Cerebellar cortex (tissue), 1 donor: ENCODE data around the gene ITGB1BP1.
A peak's percentile ranks its signal among the peaks of the same experiment; 100 is the strongest.

Experiments used
- DNase-seq: peaks from one replicate; pipeline ENCODE4 v3.0.0-alpha.2; 2015; ENCODE audit warnings: low spot score

The ITGB1BP1 gene

GRCh38 chr2:9423100-9423921 lies at the start of gene ITGB1BP1, which contains the start of gene CPSF3:
Gene ITGB1BP1, minus strand, starts transcription at chr2:9423528. Its CDS starts 4,831 bp downstream, at chr2:9418697.
Gene CPSF3, plus strand, starts transcription at chr2:9423654. Its CDS starts 120 bp downstream, at chr2:9423774.
- DNase-seq: peak; percentile 97

- DNase-seq: no peak
Measured at GRCh38 chr2:9472511-9472910, 49.2 kb upstream of the ITGB1BP1 start.

- DNase-seq: no peak
Measured at GRCh38 chr2:9471206-9471605, 47.9 kb upstream of the ITGB1BP1 start.

- DNase-seq: no peak
Measured at GRCh38 chr2:9467687-9468086, 44.4 kb upstream of the ITGB1BP1 start.

- DNase-seq: no peak
Measured at GRCh38 chr2:9466147-9466683, 42.9 kb upstream of the ITGB1BP1 start.

GRCh38 chr2:9465170-9465569 lies 41.8 kb upstream of the ITGB1BP1 start:
- DNase-seq: no peak

- no peak for DNase-seq
Measured at GRCh38 chr2:9463698-9464034, 40.3 kb upstream of the ITGB1BP1 start.

GRCh38 chr2:9462886-9463697 lies 39.8 kb upstream of the ITGB1BP1 start:
- DNase-seq: no peak

GRCh38 chr2:9462313-9462712 lies 39.0 kb upstream of the ITGB1BP1 start:
- no peak for DNase-seq

- DNase-seq: no peak
Measured at GRCh38 chr2:9461079-9461478, 37.8 kb upstream of the ITGB1BP1 start.

GRCh38 chr2:9460441-9461017 lies 37.2 kb upstream of the ITGB1BP1 start:
- DNase-seq: no peak

GRCh38 chr2:9451231-9451630 lies 27.9 kb upstream of the ITGB1BP1 start:
- no peak for DNase-seq

- no peak for DNase-seq
Measured at GRCh38 chr2:9445089-9445488, 21.8 kb upstream of the ITGB1BP1 start.

GRCh38 chr2:9443526-9443925 lies 20.2 kb upstream of the ITGB1BP1 start:
- DNase-seq: no peak

GRCh38 chr2:9441556-9441955 lies 18.2 kb upstream of the ITGB1BP1 start:
- no peak for DNase-seq

GRCh38 chr2:9440058-9440727 lies 16.9 kb upstream of the ITGB1BP1 start:
- DNase-seq: no peak

- DNase-seq: no peak
Measured at GRCh38 chr2:9439536-9439935, 16.2 kb upstream of the ITGB1BP1 start.

GRCh38 chr2:9434489-9434888 lies 11.2 kb upstream of the ITGB1BP1 start:
- DNase-seq: no peak

GRCh38 chr2:9430316-9431293 lies 7.3 kb upstream of the ITGB1BP1 start:
- no peak for DNase-seq

- DNase-seq: no peak
Measured at GRCh38 chr2:9428965-9429577, 5.7 kb upstream of the ITGB1BP1 start.
